HG03442 (cell line): ENCODE results near the gene OPRM1.
"Not testable (repeated sequence)": the region's sequence is repeated elsewhere in the genome, so short reads cannot be mapped to it uniquely, and the experiment has no call there.

Experiments
- ATAC-seq: cut with Tn5 transposase; IDR thresholded peaks from one replicate; pipeline ENCODE4 v1.9.1; 2021; ENCODE audit warnings: mild to moderate bottlenecking, moderate library complexity; ENCODE audit not compliant: unreplicated experiment

OPRM1 gene

DNA sequence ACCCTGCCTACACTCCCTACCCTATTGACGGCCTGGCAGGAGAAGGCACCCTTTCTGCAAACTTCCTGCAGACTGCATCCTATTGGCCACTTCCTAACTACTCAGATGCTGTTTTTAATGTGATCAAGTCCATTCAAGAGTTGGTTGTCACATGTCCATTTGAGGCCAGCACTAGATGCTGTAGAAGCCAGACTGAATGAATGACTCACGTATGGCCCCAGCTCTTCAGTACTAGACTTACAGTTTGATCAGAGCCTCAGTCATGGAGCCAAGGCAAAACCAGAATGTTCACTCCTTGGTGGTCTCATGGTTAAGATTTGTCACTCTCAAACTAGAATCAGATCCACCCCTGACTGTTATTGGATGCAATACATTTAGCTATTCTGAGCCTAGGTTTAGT is 101.7 kb downstream of the OPRM1 start:
- no peak for ATAC-seq

DNA sequence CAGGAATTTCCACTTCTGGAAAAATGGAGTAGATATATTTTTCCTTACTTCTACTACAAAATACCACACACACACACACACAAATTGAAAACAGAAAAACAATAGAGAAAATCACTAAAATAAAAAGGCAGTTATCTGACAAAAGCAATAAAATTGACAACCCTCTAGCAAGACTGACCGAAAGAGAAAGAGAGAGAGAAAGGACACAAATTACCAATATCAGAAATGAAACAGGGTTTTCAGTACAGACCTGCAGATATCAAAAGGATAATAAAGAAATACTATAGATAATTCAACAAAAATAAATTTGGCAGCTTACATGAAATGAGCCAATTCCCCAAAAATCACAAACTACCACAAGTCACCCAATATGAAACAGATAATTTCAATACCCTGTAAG is 104.7 kb downstream of the OPRM1 start:
- ATAC-seq = no peak

DNA sequence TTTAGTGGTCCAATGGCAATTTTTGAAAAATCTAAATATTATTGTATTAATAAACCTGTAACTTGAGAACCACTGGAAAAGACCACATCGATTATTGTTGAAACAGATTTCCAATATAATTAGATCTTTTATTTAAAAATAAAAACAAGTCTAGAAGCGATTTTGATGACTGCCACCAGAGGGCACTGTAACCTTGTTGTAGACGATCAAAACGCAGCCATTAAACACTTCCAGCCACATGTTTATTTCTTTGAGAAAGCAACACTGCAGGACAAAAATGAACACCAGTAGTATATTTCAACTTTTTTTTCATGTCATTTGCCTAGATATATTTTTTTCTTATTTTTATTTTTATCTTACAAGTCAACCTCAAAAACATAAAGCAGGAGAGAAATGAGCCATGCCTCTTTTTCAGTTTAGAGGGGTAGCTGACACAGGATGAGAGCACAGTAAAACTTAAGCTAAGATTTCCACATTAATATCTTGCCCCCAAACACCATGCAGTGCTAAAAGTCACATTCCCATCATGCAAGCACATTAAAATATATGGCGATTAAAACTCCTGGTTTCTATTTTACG is 115.4 kb downstream of the OPRM1 start:
- no peak for ATAC-seq

DNA sequence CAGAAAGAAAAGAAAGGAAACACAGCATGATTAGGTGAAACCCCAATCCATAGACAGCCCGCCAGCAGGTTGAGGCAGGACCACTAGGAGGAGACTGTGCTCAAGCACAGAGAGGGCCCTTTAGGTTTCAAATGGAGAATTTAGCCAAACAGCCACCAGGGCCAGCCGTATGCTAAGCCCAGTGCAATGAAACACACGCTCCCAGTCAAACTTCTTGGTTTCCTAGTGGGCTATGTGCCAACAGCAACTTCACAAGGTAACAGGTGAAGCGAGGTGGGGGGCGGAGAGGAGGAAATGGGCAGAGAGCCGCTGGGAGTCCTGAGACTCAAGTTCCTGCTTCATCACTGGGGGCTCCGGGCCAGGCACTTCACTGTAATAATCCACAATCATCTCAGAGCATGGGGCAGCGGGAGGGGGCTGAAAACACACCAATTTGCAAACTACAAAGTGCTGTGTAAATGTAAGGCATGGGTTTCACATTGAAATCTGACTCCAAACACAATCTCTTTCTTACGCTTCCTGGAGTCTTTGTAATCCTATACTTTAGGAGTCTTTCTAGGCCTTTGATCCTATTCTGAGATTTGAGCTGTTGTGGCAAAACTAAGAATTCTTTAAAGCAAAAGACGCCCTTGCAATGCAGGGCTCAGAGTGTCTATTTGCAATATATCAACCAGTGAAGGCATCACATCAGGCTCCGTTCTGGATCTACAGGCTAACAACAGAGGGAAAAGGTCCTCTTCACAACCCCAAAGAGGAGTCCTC is 117.3 kb downstream of the OPRM1 start:
- ATAC-seq = peak; percentile 88

DNA sequence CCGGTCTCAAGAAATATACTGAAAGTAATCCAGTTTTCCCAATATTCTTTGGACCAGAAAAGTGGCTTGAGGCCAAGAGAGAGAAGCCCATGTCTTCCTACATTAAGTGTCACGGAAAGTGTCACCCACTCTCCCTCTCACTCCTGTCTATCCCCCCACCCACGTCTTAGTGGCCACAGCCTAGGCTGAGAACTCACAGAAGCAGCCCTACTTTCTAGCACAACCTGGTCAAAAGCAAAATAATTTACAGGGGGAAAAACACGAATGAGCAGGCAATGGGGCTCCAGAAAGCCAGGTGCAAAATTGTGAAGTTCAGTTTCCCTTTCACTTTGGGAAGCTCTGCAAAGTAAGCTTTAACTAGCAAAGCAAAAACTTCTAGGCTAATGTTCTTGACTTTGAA is 118.0 kb downstream of the OPRM1 start:
- ATAC-seq = peak; percentile 53

DNA sequence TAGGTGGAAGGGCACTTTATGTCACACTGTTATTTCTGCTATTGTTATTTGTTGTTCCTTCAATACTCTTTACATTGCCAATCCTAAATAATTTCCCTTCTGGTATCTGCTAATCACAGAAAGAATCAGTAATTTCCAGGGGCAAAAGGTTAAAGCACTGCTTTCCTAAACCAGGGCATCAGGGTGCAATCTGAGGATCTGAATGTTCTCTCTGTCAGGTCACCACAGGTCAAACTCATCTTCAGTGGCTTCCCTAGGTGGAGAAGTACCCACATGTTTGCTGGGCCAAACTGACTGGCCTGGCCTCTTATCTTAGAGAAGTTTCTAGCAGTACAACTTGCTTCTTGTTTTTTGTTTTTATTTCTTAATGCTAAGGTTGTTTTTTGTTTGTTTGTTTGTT is 118.7 kb downstream of the OPRM1 start:
- ATAC-seq = no peak

DNA sequence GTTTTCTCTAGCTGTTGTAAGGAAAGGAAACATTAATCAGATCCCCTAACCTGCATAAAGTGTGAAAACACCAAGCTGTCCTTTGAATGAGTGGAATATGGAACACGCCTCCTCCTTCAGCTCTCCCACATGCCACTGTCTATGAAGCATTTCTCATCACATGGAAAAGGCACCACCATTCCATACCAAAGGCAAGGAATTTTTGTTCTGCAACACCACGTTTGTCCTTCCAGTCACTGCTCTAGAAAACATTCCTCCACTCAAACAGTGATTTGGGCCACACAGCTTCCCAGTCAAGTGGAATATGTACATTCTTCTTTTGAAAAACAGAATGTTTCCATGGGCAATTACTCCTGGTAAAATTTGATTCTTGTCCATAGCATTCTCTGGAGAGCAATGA is 120.1 kb downstream of the OPRM1 start:
- no peak for ATAC-seq

DNA sequence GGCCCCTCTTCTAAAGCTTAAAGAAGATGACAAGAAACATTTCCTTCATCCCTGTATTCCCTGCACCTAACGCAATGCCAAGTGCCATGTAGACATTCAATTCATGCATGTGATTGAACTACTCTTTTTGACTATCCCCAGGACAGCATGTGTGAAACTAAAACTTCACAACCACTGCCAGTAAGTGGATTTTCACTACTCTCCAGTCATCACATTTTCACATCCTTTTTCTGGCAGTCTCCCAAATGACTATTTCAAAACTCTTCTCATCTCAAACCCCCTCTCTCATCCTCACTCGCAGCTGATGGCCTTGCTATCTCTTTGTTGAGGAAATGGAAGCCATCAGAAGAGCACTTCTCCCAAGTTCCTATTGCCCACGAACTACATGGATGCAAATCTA is 122.6 kb downstream of the OPRM1 start:
- peak; percentile 67 for ATAC-seq

DNA sequence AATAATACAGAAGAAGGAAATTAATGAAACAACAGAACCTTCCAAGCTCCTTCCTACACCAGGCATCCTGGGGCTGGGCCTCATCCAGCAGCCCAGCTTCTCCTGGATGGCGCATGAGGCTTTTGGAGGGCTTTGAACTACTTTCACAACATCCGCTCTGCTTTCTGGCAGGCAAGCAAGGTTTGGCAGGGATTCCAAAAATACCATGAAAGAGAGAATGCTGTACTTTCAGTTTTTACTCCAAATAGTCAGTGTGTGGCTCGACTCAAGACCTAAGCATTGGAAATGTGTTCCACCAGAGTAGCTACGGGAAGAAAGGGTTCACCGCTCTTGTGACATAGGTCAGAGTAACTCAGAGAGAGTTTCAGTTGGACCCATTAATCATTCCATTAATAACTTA is 125.4 kb downstream of the OPRM1 start:
- no peak for ATAC-seq

DNA sequence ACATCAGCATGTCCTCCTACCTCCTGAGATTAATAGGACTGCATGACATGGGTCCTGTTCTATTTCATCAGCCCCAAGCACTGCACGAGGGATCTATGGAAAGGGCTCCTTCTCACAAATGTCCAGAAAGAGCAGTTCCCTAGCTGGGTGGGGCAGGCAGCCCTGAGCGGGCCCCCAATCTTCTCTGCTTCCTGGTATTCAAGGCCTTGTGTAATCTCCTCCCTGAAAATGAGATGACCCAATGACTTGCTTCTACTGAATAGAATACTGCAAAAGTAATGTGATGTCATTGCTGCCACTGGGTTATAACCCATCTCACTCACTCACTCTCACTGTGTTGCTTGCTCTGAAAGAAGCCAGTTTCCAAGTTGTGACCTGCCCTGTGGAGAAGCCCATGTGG is 126.4 kb downstream of the OPRM1 start:
- no peak for ATAC-seq

DNA sequence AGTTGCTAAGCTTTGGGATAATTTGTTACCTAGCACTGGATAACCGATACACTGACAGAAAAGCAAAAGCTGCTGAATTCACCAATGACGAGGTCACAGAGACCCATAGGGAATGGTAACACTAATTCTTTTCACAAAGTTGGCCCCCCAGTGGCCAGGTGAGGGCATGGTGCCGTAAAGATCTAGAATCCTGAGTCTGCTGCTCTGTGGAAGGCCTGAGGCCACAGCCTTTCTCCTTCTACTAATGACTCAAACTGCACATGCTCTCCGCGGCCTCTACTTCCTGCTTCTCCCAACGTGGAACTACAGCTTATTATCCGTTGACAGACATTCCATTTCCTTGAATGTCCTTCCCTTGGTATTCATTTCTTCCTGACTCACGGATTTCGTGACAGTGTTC is 127.1 kb downstream of the OPRM1 start:
- no peak for ATAC-seq

DNA sequence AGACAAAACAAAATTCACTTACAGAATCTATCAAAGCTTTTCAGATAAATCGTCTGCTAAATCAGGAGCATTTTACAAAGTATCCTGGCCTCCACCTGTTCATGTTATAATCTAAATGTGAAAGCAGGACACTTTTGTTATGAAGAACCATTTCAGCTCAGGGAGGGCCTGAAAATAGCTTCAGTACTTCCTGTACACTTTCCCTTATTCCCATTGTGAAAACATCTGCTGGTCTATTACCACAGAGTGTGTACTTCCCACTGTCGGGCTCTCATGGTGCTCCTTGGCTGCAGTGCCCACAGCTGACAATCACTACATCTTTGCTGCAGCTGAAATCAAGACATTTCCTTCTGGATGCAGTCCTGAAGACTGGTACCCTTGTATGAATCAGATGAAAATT is 128.1 kb downstream of the OPRM1 start:
- ATAC-seq = no peak

DNA sequence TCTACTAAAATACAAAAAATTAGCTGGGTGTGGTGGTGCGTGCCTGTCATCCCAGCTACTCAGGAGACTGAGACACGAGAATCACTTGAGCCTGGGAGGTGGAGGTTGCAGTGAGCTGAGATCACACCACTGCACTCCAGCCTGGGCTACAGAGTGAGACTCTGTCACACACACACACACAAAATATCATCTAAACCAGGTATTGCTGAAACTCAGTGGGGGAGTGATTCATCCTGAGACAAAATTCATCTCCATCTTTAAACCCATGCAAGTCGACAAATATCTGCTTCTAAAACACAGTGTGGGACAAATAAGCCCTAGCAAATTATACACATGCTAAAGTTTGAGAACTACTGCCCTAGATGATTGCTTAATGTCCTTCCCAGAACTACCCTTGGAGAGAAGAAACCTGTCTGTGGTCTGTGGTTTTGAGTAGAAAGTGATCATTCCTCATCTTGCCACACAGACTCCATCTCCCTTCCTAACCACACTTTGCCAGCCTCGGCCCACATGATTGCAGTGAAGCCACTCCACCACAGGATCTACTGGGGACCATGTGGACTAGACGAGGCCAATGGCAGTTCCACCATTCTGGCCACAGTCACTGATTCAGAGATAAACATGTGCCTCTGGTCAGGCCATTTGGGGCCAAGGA is 130.3 kb downstream of the OPRM1 start:
- ATAC-seq = no peak

DNA sequence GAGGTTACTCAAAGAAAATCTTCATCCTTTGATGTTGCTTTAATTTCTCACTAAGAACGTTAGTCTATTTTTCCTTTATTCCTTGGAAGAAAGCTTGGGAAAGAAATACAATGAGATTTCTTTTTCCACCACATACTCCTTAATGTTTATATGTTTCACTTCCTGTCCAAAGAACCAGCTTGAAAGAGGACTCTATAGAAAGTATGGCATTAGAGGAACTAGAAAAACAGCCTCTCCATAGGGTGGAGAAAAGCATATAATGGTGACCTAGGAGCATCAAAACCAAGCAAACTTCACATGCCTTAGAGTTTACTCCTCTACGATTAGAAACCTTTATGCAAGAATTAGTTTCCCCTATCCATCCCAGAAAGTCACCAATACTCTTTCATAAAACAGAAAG is 131.1 kb downstream of the OPRM1 start:
- ATAC-seq = no peak

DNA sequence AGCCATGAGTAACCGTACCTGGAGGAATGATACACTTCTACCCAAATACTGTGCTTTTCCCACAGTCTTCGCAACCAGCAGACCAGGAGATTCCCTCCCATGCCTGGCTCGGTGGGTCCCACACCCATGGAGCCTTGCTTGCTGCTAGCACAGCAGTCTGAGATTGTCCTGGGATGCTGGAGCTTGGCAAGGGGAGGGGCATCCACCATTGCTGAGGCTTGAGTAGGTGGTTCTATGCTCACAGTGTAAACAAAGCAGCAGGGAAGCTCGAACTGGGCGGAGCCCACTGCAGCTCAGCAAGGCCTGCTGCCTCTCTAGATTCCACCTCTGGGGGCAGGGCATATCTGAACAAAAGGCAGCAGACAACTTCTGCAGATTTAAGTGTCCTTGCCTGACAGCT is 133.4 kb downstream of the OPRM1 start:
- not testable (repeated sequence) for ATAC-seq

DNA sequence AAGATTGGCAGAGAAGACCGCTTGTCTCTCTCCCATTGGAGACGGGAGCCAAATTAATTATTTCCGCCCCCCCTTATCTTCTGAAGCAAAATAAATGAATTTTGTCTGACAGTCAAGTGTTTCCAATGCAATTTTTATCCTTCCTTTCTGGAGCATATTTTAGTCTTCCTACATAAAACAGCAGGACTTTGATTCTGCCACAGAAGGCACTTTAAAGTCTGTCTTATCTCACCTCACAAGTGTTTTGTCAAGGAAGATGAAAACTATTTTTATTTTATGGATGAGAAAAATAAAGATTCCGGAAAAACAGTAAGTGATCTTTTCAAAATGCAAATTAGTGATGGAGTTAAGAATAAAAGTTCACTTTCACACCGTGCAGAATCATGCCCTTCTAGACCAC is 140.4 kb downstream of the OPRM1 start:
- ATAC-seq = no peak

DNA sequence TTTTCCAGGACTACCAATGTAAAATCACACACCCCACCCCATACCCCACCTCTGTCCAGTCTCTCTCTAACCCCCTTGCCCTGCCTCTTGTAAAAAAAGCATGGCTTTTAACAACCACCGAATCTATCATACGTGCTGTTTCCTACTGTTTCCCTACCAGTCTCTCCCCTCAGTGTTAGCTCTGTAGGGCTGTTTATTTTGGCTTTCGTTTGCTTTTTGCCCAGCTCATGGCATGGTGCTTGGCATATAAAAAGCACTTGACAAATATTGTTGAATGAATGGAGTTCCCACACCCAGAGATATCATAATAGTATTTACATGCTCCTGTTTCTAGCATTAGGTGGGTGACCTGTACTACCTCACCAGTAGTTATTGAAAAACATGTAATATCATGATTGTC is 148.2 kb downstream of the OPRM1 start:
- no peak for ATAC-seq

DNA sequence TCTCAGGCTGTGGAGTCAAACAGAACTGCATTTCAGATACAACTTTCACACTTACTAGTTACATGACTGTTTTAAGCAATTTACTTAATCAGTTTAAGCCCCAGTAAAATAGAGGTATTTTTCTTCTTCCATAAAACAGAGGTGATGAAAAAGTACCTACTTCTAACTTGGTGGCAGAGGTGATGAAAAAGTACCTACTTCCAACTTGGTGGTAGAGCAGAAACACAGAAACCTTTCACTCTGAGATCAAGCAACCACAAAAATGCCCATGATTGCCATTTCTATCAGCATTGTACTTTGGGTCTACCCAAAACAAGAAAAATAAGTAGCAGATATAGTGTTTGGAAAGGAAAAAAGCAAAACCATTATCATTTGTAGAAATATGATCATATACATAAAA is 148.7 kb downstream of the OPRM1 start:
- peak; percentile 72 for ATAC-seq

DNA sequence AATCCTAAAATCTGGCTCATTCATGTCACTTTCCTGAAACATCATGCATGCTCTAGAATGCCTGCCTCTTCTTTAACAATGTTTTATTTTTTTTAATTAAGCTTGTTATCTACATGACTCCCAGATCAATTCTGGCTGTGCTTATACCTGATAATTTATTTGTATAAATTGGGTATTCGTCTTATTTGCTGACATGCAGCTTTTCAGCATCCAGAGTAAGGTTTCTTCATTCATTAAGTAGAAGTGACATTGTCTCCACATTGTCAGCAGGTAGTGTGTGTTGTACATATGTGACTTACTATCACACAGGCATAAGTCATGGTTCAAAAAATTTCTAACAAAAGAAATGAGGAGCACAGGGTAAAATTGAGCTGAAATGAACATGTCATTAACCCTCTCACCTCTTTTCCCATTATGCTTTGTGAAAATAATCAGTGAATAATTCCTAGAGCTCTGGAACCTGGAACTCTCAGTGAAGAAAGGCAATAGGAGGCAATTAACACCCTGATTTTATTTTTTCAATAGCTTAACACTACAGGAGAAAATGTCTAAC is 157.4 kb downstream of the OPRM1 start:
- no peak for ATAC-seq

DNA sequence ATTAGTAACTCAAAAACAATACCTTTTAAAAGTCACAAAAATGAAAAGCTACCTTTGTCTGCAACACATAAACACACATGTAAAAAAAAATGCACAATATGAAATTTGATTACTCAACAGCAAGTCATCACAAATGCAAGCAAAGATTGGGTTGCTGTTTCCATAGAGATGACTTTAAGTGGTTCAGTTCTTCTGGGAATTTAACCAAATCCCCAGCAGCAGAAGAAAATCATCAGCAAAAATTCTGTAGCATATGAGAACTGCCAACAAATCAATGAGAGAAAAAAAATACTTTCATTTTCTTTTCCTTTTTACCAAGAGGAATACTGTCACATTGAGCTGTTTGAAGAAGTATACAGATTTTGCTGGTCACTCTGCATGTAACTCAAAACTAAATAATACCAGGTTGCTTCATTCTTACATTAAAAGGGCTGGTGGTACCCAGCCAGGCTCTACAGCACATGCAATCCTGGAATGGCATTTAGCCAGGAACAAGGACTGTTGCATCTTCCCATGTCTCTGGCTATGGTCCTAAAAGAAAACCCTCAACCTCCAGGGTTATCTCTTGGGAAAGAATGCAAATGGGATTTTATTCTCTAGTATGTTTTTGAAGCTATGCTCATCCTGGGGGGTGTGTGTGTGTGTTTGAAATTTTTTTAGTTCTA is 158.3 kb downstream of the OPRM1 start:
- ATAC-seq = no peak

DNA sequence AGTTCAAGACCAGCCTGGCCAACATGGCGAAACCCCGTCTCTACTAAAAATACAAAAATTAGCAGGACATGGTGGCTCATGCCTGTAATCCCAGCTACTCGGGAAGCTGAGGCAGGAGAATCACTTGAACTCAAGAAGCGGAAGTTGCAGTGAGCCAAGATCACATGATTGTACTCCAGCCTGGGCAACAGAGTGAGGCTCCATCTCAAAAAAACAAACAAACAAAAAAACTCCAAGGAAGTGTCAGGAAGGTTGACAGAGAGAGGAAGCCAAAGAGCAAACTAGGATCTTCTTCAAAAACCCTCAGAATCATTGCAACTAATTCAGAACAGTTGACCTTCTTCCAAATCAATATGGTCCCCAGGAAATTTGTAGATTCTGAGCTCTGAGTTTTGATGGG is 162.6 kb downstream of the OPRM1 start:
- ATAC-seq = not testable (repeated sequence)

DNA sequence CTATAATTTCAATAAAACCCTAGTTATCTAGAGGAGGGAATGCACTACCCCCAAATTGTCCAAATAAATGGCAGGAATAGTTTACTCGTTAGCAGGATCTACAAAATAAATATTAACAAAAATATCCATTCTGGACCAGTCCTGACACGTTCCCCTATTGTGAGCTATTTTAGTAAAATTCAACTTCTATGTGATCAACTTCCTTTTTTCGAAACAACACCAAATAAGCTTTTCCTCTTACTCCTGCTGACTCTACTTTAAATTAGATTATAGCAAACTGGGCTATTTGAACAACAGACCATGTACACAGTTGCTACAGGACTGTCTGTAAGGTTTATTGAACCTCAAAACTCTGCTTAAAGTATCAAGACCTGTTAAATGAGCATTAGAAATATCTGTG is 163.3 kb downstream of the OPRM1 start:
- ATAC-seq = no peak
